DMS114 treated with DMSO at 0.1 percent for 48 hours (cell line): ENCODE measurements around the gene SMC1B.
"Not testable (repeated sequence)": the region's sequence is repeated elsewhere in the genome, so short reads cannot be mapped to it uniquely, and the experiment has no call there.

Experiments
- DNase-seq: peaks from one replicate; lab custom pipeline; 2025; ENCODE audit not compliant: unreplicated experiment; lab: John Stamatoyannopoulos, UW

Gene SMC1B

DNA sequence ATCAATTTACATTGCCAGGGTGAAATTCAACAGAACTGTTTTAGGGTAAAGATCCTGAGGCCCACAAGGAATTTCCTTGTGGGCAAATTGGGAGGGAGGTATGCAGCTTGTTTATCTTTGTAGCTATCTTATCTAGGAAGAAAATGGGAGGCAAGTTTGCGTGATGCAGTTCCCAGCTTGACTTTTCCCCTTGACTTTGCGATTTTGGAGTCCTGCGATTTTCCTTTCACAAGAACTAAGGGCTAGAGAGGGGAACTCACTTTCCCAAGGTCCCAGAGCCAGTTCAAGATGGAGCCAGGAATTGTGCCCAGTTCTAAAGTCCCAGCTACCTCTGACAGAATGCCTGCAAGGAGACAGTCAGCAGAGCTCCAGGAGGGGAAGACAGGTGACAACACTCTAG is 30.8 kb upstream of the SMC1B start:
- no peak for DNase-seq

DNA sequence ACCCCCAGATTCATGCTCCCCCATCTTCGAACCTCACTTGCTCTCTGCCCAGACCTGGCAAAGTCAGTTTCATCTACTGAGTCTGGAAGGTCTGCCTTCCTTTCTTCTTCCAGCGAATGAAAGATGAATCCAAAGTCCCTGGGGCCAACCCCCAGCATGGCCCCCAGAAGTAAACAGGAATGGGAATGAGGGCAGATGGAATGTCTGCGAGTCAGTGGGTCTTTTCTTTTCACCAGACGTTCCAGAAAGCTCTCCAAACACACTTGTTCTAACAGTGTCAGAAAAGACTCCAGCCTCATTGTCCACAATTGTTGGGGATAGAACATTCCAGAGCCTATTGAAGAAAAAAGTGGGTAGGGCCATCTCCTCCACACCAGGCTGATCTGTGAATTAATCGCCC is 28.7 kb upstream of the SMC1B start:
- no peak for DNase-seq

DNA sequence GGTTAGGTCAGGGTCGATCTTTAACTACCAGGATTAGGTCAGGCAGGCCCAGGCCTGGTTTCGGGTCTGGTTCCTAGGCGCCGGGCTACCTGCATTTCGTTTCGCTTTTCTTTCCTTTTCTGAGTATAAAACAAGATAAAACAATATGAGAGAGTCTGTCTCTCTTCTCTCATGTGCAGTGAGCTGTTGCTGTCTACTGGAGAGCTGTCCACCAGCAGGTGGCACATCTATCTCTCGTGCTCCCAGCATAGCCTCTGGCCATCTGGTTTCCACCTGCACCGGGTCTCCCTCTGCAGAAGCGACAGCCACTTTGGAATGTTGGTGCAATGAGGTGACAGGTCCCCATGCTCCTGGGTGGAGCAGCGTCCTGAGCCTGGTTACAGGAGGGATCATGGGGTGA is 27.7 kb upstream of the SMC1B start:
- peak; percentile 26 for DNase-seq

DNA sequence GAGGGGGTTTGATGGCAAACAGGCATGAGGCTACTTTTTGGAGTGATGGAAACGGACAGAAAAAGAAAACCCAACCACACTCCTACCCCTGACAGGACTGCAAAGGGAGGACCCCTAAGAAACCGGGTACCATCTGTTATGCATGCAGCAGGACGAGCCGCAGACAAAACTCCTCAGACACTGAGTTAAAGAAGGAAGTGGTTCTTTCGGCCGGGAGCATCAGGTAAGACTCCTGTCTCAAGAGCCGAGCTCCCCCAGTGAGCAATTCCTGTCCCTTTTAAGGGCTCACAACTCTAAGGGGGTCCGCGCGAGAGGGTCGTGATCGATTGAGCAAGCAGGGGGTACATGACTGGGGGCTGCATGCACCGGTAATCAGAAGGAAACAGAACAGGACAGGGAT is 27.3 kb upstream of the SMC1B start:
- not testable (repeated sequence) for DNase-seq

DNA sequence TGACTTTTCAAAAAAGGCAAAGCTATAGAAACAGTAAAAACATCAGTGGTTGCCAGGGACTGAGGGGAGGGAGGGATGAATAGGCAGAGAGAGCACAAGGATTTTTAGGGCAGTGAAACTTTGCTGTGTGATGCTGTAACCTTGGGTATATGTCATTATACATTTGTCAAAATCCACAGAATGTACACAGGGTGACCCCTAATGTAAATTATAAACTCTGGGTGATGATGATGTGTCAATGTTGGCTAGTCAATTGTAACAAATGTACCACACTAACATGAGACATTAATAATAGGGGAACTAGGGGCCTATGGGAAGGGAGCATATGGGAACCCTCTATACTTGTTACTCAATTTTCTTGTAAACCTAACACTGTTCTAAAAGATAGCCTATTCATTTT is 24.9 kb upstream of the SMC1B start:
- no peak for DNase-seq

DNA sequence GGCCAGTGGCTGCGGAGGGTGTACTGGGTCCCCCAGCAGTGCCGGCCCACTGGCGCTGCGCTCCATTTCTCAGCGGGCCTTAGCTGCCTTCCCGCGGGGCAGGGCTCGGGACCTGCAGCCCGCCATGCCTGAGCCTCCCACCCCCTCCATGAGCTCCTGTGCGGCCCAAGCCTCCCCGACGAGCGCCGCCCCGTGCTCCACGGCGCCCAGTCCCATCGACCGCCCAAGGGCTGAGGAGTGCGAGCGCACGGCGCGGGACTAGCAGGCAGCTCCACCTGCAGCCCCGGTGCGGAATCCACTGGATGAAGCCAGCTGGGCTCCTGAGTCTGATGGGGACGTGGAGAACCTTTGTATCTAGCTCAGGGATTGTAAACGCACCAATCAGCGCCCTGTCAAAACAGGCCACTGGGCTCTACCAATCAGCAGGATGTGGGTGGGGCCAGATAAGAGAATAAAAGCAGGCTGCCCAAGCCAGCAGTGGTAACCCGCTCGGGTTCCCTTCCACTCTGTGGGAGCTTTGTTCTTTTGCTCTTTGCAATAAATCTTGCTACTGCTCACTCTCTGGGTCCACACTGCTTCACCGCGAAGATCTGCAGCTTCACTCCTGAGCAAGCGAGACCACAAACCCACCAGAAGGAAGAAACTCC is 23.6 kb upstream of the SMC1B start:
- DNase-seq: not testable (repeated sequence)

DNA sequence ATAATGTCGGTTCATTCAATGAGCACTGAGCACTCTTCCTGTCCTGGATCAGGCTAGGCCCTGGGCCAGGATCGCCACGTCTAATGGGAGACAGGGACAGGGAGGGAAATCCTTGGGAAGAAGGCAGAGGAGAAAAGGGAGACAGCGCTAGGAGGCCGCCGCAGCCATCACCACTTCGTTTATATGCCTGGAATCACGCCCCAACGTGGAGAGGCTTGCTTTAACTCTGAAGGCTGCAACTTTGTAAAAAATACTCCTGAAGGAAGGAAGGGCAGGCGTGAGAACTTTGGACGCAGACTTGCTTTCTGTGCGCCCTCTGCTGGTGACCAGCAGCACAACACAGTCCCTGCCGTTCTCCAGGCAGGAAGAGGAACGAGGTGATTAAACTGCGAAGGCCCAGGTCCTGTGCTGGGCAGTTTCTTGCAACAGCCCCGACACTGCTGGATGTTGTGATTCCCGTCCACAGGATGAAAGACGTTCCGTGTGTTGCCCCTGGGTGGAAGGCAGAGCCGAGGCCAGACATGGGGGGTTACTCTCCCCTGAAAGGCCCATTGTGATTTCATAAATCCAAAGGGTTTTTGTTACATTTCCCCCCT is 22.2 kb upstream of the SMC1B start:
- peak; percentile 60 for DNase-seq

DNA sequence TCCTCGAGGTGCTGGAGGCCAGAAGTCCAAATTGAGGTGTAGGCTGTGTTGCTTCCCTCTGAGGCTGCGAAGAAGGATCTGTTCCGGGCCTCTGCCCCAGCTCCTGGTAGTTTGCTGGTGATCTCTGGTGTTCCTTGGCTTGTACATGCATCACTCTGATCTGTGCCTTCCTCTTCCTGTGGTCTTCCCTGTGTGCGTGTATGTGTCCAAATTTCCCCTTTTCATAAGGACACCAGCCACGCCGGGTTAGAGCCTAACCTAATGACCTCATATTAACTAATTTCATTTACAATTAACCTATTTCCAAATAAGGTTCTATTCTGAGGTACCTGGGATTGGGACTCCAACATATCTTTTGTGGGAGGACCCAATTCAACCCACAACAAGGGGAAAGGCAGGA is 21.6 kb upstream of the SMC1B start:
- DNase-seq: no peak

DNA sequence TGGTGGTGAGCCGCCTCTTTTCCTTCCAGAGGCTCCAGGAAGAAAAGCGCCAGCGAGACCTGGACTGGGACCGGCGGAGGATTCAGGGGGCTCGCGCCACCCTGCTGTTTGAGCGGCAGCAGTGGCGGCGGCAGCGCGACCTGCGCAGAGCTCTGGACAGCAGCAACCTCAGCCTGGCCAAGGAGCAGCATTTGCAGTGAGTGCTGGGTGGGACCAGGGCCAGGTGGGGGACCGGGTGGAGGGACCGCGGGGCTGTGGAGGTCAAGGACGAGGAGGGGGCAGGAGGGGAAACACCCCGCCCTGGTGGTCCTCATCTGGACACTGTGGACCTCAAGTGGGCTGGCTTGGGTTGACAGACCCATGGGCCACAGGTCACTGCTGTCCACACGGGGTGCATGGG is 17.5 kb upstream of the SMC1B start:
- DNase-seq: no peak

DNA sequence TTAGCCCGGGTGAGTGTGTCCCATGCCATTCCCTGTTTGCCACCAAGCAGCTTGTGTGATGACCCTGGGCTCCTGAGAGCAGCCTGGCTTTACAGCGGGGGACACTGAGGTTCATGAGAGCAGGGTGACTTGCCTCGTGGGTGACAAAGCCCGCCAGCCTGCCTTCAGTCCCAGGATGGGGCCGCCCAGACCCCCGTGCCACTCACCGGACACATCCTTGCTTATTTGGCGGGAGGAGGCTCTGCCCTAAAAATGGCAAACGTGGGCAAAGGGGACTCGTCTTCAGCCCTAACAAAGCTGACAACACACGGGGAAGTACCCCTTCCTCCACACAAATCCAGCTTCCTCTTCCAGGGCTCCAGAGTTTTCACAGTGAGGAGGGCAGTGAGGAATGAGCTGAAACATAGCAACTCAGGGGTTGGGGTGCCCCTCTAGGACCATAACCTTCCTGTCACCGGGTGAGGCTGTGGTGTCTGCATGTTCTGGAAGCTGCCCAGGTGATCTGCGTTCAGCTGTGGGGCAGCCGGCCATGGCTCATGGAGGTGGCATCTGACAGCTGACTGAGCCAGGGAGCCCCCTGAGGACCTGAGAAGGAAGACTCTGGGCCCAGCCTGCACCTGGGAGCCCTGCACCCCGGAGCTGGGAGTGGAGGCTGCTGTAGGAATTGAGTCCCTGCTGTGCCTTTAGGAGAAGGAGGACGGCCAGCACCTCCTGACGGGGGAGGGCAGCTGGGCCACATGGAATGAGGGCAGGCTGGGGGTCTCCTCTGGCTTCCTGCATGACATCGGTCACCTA is 16.8 kb upstream of the SMC1B start:
- DNase-seq: no peak

DNA sequence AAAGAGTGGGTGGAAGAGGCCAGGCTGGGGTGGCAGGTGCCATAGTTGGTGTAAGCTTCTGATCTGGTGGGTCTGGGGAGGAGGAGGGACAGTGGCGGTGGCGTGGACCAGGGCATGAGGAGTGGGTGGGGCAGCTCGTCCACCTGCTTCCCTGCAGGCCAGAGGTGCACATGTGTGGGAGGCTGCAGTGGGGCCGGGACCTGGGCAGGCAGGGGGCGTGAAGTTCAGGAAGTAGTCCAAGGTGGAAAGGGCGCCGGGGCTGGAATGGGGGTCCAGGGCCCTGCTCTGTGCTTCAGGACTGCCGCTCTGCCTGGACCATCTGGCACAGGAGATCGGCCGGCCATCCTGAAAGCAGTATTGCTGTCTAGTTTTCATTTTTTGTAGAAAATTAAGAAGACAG is 16.0 kb upstream of the SMC1B start:
- no peak for DNase-seq

DNA sequence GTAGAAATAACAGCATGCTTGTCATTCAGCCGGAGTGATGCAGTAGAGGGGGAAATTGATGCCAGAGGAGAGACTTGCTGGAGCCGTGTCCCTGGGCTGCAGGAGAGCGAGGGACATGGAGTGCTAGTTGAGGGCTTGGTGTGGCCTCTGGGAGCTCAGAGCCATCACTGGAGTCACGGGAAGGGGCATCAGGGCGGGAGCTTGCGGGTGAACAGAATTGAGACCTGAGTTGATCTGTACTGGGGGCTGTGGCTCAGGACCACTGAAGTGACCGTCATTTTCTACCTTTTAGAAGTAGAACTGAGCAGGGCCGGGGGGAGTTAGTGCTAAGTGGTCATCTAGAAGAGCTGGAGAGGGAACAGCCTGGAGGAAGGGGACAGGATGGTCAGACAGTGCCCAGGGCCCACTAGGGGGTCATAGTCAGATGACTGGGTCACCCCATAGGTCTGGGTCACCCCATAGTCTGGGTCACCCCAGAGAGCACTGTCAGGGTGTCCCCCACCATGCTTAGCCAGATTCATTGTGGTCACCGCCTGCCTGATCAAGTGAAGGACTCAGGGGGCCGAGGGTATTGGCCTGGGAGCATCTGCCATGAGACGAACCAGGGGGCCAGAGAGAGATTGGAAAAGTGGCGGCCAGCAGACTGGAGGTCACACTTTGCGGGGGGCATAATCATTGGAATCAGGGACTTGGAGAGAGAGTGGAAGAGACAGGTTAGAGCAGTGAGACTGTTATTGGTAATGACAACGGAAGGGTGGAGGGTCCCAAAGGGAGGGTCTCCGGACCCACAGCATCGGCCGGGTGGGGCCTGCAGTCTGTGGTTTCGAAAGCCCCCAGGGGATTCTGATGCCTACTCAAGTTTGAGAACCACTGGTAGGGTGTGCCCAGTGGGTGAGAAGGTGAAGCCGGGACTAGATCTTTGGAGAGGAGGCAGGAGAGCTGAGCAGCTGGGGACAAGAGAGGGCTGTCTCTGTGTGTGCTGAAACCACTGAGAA is 15.3 kb upstream of the SMC1B start:
- no peak for DNase-seq

DNA sequence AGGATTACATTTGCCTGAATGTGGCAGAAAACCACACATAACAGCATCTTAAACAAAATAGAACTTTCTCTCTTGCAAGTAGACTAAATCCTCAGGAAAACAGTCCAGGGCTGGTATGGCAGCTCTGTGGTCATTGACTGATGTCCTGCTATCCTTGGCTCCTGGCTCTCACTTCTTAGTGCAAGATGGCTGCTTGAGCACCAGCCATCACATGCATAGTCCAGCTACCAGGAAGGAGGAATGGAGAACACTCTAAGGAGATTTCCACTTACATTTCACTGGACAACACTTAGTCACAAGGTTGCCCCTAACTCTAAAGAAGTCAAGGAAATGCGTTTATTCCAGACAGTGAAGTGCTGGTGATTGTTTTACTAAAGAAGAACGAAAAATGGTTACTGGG is 13.7 kb upstream of the SMC1B start:
- DNase-seq: no peak

DNA sequence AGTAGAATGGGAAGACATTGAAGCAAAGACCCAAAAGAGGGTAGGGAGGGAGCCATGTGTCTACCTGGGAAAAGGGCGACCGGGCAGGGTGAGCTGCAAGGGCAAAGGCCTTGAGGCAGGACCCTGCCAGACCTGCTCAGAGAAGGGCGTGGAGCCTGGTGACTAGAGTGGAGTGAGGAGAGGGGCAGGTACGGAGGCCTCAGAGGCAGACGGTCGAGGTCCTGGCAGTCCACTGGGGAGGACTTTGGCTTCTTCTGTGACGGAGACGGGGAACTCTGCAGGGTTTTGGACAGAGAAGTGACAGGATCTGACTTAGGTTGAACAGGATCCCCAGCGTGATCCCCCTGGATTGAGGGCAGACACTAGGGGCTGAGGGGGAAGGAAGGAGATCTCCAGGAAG is 13.0 kb upstream of the SMC1B start:
- no peak for DNase-seq

DNA sequence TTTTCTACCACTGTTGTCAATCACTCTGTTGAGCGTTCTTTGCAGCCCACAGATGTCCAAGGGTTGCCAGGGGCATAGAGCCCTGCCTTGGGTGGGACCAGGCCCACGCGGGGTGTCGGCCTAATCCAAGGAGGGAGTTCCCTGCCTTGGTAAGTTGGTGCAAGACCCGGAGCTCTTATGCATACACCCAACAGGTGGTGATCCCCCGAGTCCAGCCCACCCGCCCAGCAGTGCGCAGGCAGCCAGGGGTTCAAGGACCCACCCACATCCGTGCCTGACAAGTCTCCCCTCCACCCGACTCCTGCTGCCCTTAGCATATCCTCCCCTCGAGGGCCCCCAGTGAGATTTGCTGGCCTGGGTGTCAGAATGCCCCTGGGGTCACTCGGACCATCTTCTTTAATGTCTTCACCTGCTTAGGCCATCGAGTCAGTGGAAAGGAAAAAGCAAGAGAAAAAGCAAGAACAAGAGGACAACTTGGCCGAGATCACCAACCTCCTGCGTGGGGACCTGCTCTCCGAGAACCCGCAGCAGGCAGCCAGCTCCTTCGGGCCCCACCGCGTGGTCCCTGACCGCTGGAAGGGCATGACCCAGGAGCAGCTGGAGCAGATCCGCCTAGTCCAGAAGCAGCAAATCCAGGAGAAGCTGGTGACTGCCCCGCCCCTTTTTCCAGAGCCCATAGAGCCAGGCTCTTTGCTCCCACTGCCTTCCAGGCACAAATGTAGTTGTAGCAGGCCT is 12.3 kb upstream of the SMC1B start:
- DNase-seq: no peak

DNA sequence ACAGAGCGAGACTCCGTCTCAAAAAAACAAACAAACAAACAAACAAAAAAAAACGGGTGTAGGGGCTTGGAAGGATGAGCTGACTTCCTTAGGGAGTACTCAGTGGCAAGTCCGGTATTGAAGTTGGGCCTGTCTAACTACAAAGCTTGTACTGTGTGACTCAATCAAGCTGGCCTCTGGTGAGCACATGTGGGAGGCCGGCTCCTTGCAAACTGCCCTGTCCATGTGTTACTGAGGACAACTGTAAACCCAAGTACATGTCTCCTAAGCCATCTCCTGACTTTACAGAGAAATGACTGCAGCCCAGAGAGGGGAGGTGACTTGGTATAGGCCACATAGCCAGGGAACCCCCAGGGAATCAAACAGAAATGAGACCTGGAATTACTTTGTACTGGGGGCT is 11.7 kb upstream of the SMC1B start:
- no peak for DNase-seq

DNA sequence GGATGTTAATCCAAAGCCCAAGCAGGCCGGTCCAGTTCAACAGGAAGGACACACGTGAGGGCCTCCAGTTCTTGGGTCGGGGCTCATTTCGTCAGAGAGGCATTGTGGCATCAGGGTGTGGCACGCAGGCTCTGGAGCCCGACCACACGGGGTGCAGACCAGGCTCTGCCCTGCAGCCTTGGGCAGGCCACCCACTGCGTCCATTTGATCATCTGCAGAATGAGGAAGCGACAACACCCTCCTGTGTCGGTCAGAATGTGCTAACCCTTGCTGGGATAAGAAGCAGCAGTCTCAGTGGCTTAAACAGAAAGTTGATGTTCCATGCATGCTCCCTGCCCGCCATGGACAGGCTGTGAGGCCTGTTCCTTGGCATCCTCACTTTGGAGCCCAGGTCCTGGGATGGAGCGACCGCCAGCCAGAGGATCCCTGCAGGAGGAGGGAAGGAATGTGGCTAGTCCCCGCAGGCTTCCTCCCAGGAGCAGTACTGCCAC is 10.9 kb upstream of the SMC1B start:
- DNase-seq: no peak

DNA sequence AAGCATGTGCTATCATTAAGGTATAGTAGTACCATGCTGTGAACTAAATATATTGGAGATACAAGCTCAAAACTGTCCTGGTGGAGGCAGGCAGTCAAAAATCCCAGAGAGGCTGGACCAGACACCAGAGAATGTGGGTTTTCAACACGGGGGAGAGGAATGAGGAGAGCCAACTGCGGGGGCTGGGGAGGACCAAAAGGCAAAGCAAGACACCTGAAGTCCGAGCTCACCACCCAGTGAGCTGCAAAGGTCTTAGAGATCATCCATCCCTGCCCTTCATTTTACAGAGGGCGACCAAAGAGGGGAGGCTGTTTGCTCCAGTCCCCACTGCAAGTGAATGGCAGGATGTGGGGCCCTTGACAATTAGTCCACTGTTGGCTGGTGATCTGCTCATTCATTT is 10.1 kb upstream of the SMC1B start:
- no peak for DNase-seq

DNA sequence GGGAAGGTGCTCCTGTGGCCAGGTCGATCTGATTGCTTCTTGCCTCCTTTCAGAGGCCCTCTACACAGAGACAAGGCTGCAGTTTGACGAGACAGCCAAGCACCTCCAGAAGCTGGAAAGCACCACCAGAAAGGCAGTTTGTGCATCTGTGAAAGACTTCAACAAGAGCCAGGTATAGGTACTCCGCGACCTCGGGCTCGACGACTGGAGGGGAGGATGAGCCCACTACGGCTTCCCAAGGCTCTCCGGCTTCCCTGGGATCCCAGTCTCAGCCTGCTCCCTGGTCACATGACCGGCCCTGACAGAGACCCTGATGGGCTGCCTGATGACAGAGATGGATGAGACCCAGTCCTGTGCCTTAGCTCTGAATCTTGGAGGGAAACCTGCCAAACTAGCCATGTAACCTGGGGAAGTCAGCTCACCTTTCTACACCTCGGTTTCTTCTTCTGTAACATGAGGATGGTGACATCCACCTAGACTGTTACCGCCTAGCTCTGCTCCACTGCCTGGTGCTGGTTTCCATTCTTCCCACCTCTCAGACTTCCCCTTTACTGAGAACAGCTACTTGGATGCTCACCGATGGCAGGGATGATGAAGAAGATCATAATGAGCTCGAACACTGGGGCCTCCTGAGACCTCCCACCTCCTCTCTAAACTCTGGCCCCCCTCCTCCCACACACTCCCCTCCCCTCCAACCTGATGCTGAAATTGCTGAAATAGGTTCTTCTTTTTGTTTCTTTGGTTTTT is 9.0 kb upstream of the SMC1B start:
- DNase-seq: no peak
